ENCODE measurements around the gene PCK1.

The PCK1 gene

DNA sequence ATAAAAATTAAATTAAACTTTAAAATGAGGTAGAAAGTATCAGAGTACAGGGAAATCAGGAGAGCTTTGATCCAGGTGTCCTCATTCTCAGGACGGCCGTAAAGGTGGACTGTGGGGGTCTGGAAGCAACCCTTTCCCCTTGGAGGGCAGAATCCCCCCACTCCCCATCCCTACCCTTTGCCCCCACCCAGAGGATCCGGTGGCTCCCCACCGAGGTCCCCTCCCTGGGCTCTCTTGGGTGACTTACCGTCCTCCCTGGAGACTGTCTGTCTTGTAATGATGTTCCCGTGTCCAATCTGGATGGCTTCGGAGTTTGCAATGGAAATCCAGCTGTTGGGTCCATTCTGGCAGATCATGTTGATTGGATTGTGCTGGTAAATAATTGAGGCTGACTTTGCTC lies 52.0 kb downstream of the PCK1 start:
- Histone ChIP-seq H3K9me3 (ENCODE audit: control insufficient read depth, low read length) (no peaks in the 10 kb centered on the region), H3K27me3 (replicated peaks; ENCODE audit: control insufficient read depth, insufficient read depth, low read length) (peaks cover 60% of the 10 kb centered on the region), H3K4me1 (ENCODE audit: control insufficient read depth, insufficient read depth, low read length) (peaks cover 10% of the 10 kb centered on the region), H3K9ac (ENCODE audit: low read length) (no peak overlapping the region), H3K4me3 (ENCODE audit: low read length) (no peak overlapping the region), H3K36me3 (ENCODE audit: control insufficient read depth, insufficient read depth, low read length, severe bottlenecking) (no peaks in the 10 kb centered on the region)
- DNase-seq (ENCODE audit: low read depth), result no peak

DNA sequence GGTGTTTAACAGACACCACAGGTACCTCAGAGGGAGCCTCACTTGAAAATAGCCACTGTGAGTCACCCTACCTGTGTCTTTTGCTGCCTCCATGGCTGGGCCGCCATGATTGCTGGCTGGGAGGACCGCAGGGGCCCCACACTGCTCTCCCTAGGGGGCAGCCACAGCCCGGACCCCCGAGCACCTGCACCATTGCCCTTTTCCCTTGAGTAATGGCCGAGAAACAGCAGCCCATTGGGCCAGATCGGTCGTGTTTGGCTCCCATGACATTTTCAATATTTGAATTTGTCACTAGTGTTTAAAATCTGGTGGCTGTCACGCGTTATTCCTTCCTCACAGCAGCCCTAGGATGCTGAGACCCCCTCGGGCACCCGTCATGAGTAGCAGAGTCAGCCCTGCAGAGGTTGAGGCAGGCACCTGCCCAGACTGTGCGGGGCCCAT lies 52.6 kb downstream of the PCK1 start:
- no peaks in the 10 kb centered on the region for H3K9me3 ChIP-seq (ENCODE audit: control insufficient read depth, low read length)
- H3K4me1 ChIP-seq (ENCODE audit: control insufficient read depth, insufficient read depth, low read length), result peaks cover 10% of the 10 kb centered on the region
- no peaks in the 10 kb centered on the region for H3K36me3 ChIP-seq (ENCODE audit: control insufficient read depth, insufficient read depth, low read length, severe bottlenecking)
- peaks cover 65% of the 10 kb centered on the region for H3K27me3 ChIP-seq (replicated peaks; ENCODE audit: control insufficient read depth, insufficient read depth, low read length)
- H3K9ac ChIP-seq (ENCODE audit: low read length), result no peak overlapping the region
- H3K4me3 ChIP-seq (ENCODE audit: low read length), result no peak overlapping the region
- no peak for DNase-seq (ENCODE audit: low read depth)

DNA sequence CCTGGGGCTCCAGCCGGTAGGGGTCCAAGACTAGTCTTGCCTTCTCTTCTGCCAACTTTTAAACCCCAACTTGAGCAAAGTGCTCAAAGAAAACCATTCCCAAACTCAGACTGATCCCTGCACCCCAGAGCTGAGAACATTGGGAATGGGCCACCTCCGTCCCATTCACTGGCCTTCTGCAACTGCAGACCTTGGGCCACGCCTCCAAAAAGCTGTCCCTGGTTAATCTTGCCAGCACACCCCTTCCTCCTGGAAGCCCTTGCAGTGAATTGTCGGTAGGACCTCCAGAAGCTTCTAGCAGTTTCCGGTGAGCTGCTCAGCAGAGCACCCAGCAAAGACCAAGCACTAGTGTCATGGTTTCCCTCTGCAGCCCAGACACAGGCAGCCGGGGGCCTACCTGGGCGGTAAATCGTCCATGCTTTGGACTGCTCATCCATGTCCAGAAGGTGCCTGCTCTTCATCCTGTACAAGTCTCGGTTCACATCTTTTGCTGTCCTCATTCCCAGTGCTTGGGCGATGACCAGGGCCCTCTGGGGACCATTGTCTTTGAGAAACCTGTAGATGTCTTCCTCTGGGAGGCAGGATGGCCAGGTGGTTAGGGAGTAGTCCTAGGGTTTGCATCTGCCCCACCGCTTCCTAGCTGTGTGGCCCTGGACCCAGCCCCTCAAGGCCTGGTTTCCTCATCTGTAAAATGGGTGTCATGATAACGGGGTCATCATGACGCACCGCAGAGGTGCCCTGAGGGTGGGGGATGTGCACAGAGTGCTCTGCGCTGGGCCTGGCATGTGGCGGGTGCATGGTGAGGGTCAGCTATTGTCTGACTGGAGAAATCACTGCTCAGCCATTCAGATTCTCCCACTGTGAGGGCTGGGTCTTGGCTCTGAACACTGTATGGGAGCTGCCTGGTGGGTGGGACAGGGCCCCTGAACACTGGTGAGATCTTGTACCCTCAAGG lies 53.9 kb downstream of the PCK1 start:
- Histone ChIP-seq H3K9ac (ENCODE audit: low read length) (no peak overlapping the region), H3K27me3 (replicated peaks; ENCODE audit: control insufficient read depth, insufficient read depth, low read length) (peaks cover 67% of the 10 kb centered on the region), H3K36me3 (ENCODE audit: control insufficient read depth, insufficient read depth, low read length, severe bottlenecking) (no peaks in the 10 kb centered on the region), H3K9me3 (ENCODE audit: control insufficient read depth, low read length) (peaks cover 3% of the 10 kb centered on the region), H3K4me1 (ENCODE audit: control insufficient read depth, insufficient read depth, low read length) (peaks cover 7% of the 10 kb centered on the region), H3K4me3 (ENCODE audit: low read length) (no peak overlapping the region)
- DNase-seq (ENCODE audit: low read depth), result no peak

DNA sequence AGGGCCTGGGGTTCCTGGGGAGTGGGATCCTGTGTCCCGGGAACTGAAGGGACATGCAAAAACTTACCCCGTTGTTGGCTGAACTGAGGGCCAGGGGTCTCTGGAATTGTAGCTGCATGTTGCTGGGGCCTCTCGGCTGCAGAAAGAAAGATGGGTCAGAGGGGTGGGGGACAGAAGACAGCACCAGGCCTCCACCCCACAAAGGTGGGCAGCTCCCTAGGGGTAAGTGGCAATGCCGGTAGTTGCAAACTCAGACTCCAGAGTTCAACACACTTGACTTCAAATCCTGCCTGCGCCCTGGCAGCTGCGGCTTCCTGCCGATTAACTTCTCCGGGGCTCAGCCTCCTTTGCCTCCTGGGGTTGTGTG lies 54.5 kb downstream of the PCK1 start:
- DNase-seq (ENCODE audit: low read depth), result no peak
- no peaks in the 10 kb centered on the region for H3K36me3 ChIP-seq (ENCODE audit: control insufficient read depth, insufficient read depth, low read length, severe bottlenecking)
- peaks cover 3% of the 10 kb centered on the region for H3K9me3 ChIP-seq (ENCODE audit: control insufficient read depth, low read length)
- H3K9ac ChIP-seq (ENCODE audit: low read length), result no peak overlapping the region
- peaks cover under 1% of the 10 kb centered on the region for H3K4me1 ChIP-seq (ENCODE audit: control insufficient read depth, insufficient read depth, low read length)
- no peak overlapping the region for H3K4me3 ChIP-seq (ENCODE audit: low read length)
- H3K27me3 ChIP-seq (replicated peaks; ENCODE audit: control insufficient read depth, insufficient read depth, low read length), result peaks cover 61% of the 10 kb centered on the region

DNA sequence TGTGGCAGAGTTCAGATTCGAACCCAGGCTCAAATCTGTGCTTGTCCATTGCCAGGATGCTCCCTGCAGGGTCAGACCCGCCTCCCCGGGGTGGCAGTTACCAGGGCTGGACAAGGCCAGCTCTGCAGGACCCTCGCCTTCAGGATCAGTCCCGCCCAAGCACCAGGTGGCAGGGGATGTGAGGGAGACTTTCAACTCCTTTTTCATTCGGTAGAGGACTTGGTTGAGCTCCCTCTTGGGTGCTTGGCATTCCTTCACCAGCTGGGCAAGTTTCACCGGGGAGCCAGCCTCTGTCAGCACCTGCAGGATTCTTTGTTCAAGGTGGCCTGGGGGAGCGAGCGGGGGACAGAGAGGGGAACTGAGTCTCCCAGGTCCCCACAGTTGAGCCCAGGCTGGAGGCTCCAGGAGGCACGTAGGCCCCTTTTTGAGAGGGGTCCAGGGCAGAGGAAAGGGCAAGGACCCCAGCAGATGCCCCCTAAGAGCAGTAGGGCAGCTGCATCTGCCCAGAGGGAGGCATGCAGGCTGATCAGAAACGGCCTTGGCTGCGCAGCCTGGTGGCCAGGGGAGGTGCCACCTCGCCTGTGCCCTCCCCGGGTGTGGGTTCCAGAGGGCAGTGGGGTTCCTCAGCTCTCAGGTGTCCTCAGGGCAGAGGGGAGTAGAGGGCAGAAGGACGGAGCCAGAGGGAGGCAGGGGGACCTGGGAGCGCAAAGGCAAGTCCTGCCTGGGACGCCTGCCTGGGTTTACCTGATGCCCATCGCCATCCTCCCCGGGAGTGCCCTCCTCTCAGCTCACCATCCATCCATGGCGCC lies 55.4 kb downstream of the PCK1 start:
- peaks cover 3% of the 10 kb centered on the region for H3K9me3 ChIP-seq (ENCODE audit: control insufficient read depth, low read length)
- no peak overlapping the region for H3K4me3 ChIP-seq (ENCODE audit: low read length)
- peaks cover 60% of the 10 kb centered on the region for H3K27me3 ChIP-seq (replicated peaks; ENCODE audit: control insufficient read depth, insufficient read depth, low read length)
- H3K9ac ChIP-seq (ENCODE audit: low read length), result no peak overlapping the region
- no peaks in the 10 kb centered on the region for H3K36me3 ChIP-seq (ENCODE audit: control insufficient read depth, insufficient read depth, low read length, severe bottlenecking)
- H3K4me1 ChIP-seq (ENCODE audit: control insufficient read depth, insufficient read depth, low read length), result no peaks in the 10 kb centered on the region
- DNase-seq (ENCODE audit: low read depth), result no peak

DNA sequence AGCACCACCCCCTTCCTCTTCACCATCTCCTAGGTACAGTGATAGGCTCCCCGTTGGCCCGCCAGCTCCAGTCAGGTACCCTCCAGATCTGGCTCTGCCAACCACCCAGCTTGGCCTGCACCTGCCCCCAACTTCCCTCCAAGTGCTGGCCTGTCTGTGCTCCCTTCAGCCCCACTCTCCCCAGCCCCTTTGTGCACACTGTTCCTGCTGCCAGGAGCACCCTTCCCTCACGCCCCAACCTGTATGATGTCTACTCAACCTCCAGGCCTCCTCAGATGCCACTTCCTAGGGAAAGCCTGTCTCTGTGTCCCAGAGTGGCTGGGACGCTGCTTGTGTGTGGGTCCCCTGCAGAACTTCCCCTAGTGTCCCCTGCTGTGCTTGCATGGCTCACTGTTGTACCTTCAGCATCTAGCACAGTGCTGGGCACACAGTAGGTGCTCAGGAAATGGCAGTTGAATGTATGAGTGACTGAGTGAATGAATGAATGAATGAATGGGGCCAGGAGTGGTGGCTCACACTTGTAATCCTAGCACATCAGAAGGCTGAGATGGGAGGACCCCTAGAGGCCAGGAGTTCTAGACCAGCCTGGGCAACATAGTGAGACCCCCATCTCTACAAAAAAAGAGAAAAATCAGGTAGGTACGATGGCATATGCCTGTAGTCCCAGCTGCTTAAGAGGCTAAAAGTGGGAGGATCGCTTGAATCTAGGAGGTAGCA lies 56.3 kb downstream of the PCK1 start:
- no peak overlapping the region for H3K4me3 ChIP-seq (ENCODE audit: low read length)
- H3K27me3 ChIP-seq (replicated peaks; ENCODE audit: control insufficient read depth, insufficient read depth, low read length), result peaks cover 66% of the 10 kb centered on the region
- no peak for DNase-seq (ENCODE audit: low read depth)
- no peak overlapping the region for H3K9ac ChIP-seq (ENCODE audit: low read length)
- H3K4me1 ChIP-seq (ENCODE audit: control insufficient read depth, insufficient read depth, low read length), result no peaks in the 10 kb centered on the region
- H3K9me3 ChIP-seq (ENCODE audit: control insufficient read depth, low read length), result peaks cover 3% of the 10 kb centered on the region
- no peaks in the 10 kb centered on the region for H3K36me3 ChIP-seq (ENCODE audit: control insufficient read depth, insufficient read depth, low read length, severe bottlenecking)

Data from adipocyte (in vitro differentiated cells).